NCI-H510A treated with DMSO at 0.1 percent for 48 hours (cell line): ENCODE measurements around the gene ALDH1A3.

Experiments used
- DNase-seq: peaks from one replicate; lab custom pipeline; 2025; lab: John Stamatoyannopoulos, UW

ALDH1A3 gene

DNA sequence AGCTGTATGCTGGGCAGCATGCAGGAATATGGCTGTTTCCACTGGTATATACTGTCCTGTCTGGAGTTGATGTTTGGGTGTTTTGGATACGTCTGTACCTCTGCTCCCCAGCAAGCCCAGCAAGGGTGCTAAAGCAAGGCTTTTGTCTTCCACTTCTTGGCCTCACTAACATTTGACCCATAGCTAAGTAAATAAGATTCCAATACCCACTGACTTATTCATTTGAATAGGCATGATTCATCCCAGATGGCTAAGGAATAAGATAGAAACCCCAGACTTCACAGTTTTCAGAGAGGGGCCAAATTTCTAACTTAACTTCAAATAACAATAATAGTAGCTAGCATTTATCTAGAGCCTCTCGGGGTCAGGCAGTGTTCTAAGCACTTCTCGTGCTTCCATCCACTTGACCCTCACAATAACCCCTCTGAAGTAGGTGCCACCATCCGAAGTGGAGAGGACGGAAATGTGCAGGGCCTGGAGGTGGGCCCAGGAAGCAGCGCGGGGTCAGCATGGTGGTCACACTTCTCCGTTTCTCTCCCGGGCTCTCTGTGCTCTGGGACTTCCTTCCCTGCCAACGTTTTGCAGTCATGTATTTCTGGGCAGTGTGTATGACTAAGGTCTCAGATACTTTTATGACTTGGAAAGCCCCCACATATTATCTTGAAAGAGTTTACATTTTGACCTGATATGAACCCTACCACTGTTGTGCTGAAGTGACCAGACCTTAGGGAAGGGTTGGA lies 78.9 kb downstream of the ALDH1A3 start:
- DNase-seq: no peak

GRCh38 chr15:100959066-100960050 lies 79.7 kb downstream of the ALDH1A3 start:
- no peak for DNase-seq
